Heart right ventricle (tissue), 16 donors: ENCODE results near the gene LRP1B. TPM values are rescaled to one million over a fixed set of nuclear protein-coding genes. Genes with fewer than 3 reads are reported as not detected.

Experiments used
- ATAC-seq, 8 donors: fragments of 200-7000 bp; cut with Tn5 transposase; one replicate each; pipeline ENCODE4 v1.9.1; 2020; ENCODE audit warnings: mild to moderate bottlenecking in 8 of 8, moderate library complexity in 8 of 8, moderate number of reproducible peaks in 1 of 8
- DNase-seq, 2 donors: peaks; one replicate each; pipeline ENCODE4 v3.0.0-alpha.2; 2020
- H3K27ac ChIP-seq, 10 donors: fragments of 200-600 bp; sonication (generic) in 2 of 10; one replicate each; pipeline versions ENCODE4 v1.5.0 to v1.8.0; 2020 to 2022; ENCODE audit warnings: mild to moderate bottlenecking in 3 of 10
- H3K27me3 ChIP-seq, 7 donors: fragments of 200-600 bp; one replicate each; pipeline ENCODE4 v1.8.0; 2021 to 2022; ENCODE audit warnings: mild to moderate bottlenecking in 2 of 7
- H3K36me3 ChIP-seq, 9 donors: fragments of 200-600 bp; sonication (generic) in 1 of 9; one replicate each; pipeline versions ENCODE4 v1.5.0 to v1.8.0; 2020 to 2022; ENCODE audit warnings: mild to moderate bottlenecking in 2 of 9
- H3K4me1 ChIP-seq, 9 donors: fragments of 200-600 bp; sonication (generic) in 1 of 9; one replicate each; pipeline versions ENCODE4 v1.5.0 to v1.8.0; 2020 to 2022; ENCODE audit warnings: mild to moderate bottlenecking in 4 of 9
- H3K4me3 ChIP-seq, 10 donors: fragments of 200-600 bp; sonication (generic) in 2 of 10; one replicate each; pipeline versions ENCODE4 v1.5.0 to v1.8.0; 2020 to 2022; ENCODE audit warnings: mild to moderate bottlenecking in 7 of 10, moderate library complexity in 2 of 10
- H3K9me3 ChIP-seq, 11 donors: fragments of 200-600 bp in 10 of 11; sonication (generic) in 2 of 11; one replicate each; pipeline versions ENCODE4 v1.5.0 to v1.8.0; 2013 to 2022; ENCODE audit warnings: mild to moderate bottlenecking in 2 of 11, control low read depth in 1 of 11, moderate library complexity in 1 of 11
- WGBS, 2 donors: extraction: QIAGEN DNeasy Blood & Tissue Kit; methylation state at CpG; one replicate each; pipeline ENCODE4 v1.1.7; 2013; ENCODE audit warnings: inconsistent platforms in 1 of 2; 5-methylcytosine and 5-hydroxymethylcytosine counted together
- intact Hi-C, 10 donors: fragments of 100-400 bp; cut with DNase I; formaldehyde crosslinking; loops; one replicate each; pipeline versions ENCODE4 v1.11.1 to v1.14.2; 2022
- polyA plus RNA-seq, 2 donors: library from polyadenylated mRNA; stranded (reverse); fragments of 200-250 nt; gene quantifications; one replicate each; pipeline ENCODE4 v1.2.3, GENCODE V29; 2013
- total RNA-seq, 10 donors: library from RNA; stranded (reverse); fragmentation: NEBNext Ultra II Directional in 3 of 10; extraction: Animal tissue kit (Norgen Biotek cat#: 25700) in 3 of 10; gene quantifications; one replicate each; pipeline versions ENCODE4 v1.2.1 to v1.2.4, GENCODE V29; 2021 to 2023
- TF ChIP-seq, protein P1 (sequence below), 9 donors: fragments of 200-600 bp; sonication (generic) in 2 of 9; IDR thresholded peaks; one replicate each; pipeline versions ENCODE4 v1.5.0 to v1.8.0; 2021 to 2022; ENCODE audit warnings: antibody characterized with exemption in 9 of 9, mild to moderate bottlenecking in 5 of 9, moderate library complexity in 1 of 9
- donor health status: Arrhythmogenic right ventricular cardiomyopathy.
- donor health status: ischemic (EF 13 %, LVEDD 7.1; RV severe dilation, severe dysfunction).
- donor health status: healthy with polysubstance abuse.
- donor health status: DM: no; HTN: yes; CAD: no.
- donor health status: DM: no; HTN: no; CAD: no.
- donor health status: ischemic (EF 25% LVEDD 6.9; RV normal size, moderate dysfunction).
- donor health status: ischemic (EF 25% LVEDD 5.7; RV mildly dilated, moderate dysfunction).
- donor health status: healthy.
- donor health status: DM: yes; HTN: yes; CAD: no.
- donor health status: Ischemic cardiomyopathy.
- donor health status: ischemic (EF 35%, LVEDD 5.7; RV mildly dilated, moderate dysfunction).
- donor health status: nonischemic (EF 11% LVEDD 7.7; RV severe dilation, severe dysfunction).
- donor health status: DM: yes; HTN: yes; CAD: no.
- donor health status: PGD.
- donor health status: ischemic (EF 29% LVEDD 5.4; RV normal size, mild dysfunction).
- donor health status: nonischemic (EF 23%, LVEDD 6.1; RV moderate dilation, normal function).

The LRP1B gene
- total and polyA plus RNA-seq, 12 donors = 0.02 to 0.27 (median 0.14) TPM; not detected in 1

DNA sequence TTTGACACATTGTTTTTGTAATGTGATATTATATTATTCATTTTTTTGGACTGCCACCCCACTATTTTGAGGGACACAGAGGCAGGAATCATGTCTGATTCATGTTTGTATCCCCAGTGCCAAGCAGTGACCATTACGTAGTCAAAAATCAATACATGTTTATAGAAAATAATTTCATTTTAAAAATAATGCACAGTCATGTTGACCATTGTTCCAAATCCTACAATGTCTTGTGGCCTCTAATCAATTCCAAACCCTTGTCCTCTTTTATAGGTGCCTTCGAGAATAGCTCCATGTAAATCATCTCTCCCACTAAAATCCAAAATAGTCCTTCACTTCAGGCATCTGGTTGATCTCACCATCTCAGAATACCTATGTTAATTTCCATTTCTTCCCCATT, 454.7 kb downstream of the LRP1B start:
- no peak overlapping the region for H3K4me3 ChIP-seq
- H3K27ac ChIP-seq = no peak overlapping the region
- H3K27me3 ChIP-seq = no peaks in the 10 kb centered on the region
- intact Hi-C loops = no loop called here
- H3K36me3 ChIP-seq = no peaks in the 10 kb centered on the region
- 75 to 79% methylated on average over 2 of the region's 2 CpGs for WGBS, 2 donors
- TF ChIP-seq, protein P1, sequence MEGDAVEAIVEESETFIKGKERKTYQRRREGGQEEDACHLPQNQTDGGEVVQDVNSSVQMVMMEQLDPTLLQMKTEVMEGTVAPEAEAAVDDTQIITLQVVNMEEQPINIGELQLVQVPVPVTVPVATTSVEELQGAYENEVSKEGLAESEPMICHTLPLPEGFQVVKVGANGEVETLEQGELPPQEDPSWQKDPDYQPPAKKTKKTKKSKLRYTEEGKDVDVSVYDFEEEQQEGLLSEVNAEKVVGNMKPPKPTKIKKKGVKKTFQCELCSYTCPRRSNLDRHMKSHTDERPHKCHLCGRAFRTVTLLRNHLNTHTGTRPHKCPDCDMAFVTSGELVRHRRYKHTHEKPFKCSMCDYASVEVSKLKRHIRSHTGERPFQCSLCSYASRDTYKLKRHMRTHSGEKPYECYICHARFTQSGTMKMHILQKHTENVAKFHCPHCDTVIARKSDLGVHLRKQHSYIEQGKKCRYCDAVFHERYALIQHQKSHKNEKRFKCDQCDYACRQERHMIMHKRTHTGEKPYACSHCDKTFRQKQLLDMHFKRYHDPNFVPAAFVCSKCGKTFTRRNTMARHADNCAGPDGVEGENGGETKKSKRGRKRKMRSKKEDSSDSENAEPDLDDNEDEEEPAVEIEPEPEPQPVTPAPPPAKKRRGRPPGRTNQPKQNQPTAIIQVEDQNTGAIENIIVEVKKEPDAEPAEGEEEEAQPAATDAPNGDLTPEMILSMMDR (IDR thresholded peaks at IDR 0.05) = no peak
- DNase-seq = no peak
- ATAC-seq = no peak
- H3K9me3 ChIP-seq = no peaks in the 10 kb centered on the region
- H3K4me1 ChIP-seq = no peaks in the 10 kb centered on the region

DNA sequence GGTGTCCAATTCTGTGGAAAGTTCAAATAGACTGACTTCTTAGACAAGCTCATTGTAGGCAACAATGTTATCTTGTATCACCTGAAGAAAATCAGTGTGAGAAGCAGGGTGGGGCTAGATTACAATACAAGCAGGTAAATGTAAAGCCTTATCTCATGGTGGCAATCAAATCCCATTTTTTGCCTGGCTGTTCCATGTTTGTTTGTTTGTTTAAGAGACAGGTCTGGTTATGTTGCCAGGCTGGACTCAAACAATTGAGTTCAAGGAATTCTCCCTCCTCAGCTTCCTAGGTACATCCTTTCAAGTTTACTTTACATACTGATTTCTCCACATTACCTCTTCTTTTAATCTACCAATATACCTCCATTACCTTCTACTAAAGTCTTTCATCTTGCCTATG, 464.6 kb downstream of the LRP1B start:
- DNase-seq (no peak), ATAC-seq (no peak)
- Histone ChIP-seq H3K9me3 (peaks cover 0 to 29% (median 3%) of the 10 kb centered on the region in 11 donors), H3K27ac (no peak overlapping the region), H3K4me1 (no peaks in the 10 kb centered on the region), H3K36me3 (no peaks in the 10 kb centered on the region), H3K27me3 (no peaks in the 10 kb centered on the region), H3K4me3 (no peak overlapping the region)
- TF ChIP-seq, protein P1 (IDR thresholded peaks at IDR 0.05) = no peak
- intact Hi-C loops = no loop called here

DNA sequence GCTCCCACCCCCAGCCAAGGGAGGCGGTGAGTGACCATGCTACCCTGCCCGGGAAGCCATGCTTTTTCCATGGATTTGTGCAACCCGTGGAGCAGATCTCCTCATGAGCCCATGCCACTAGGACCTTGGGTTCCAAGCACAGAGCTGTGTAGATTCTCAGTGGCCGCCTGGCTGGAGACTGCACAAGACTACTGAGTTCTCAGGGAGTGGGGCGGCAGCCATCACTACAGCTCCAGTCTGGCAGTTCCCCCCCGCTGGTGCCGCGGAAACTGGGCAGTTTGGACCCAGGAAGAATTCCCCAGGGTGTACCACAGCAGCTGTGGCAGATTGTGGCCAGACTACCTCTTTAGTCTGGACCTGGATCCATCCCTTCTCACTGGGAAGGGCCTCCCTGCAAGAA, 470.6 kb downstream of the LRP1B start:
- no peak for ATAC-seq
- intact Hi-C loops = no loop called here
- TF ChIP-seq, protein P1 (IDR thresholded peaks at IDR 0.05) = no peak
- H3K9me3 ChIP-seq = peaks cover 0 to 25% (median 3%) of the 10 kb centered on the region in 11 donors
- no peak for DNase-seq
- no peaks in the 10 kb centered on the region for H3K36me3 ChIP-seq
- 82 to 92% methylated on average over 8 of the region's 8 CpGs for WGBS, 2 donors
- H3K4me3 ChIP-seq = no peak overlapping the region
- H3K27ac ChIP-seq = no peak overlapping the region
- no peaks in the 10 kb centered on the region for H3K27me3 ChIP-seq
- no peaks in the 10 kb centered on the region for H3K4me1 ChIP-seq

DNA sequence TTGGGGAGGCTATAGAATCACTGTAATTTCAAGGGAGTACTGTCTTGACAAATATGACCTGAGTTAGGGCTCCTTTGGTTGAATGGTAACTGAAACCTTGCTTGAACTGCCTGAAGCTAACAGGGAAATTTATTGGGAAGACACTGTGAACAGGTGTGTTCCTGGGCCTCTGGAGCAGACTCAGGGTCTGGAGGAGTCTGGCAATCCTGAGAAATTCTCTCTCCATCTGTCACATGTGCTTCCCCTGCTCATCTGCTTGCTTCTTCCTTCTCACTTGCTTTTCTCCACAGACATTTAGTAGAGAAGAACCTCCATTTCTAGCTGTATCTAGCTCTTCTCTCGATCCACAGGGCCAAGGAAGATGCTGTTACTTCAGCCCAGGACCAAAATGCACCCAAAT, 476.5 kb downstream of the LRP1B start:
- Histone ChIP-seq H3K4me1 (no peaks in the 10 kb centered on the region), H3K36me3 (no peaks in the 10 kb centered on the region), H3K9me3 (peaks cover 0 to 5% (median 0%) of the 10 kb centered on the region in 11 donors), H3K27me3 (no peaks in the 10 kb centered on the region), H3K27ac (no peak overlapping the region), H3K4me3 (no peak overlapping the region)
- TF ChIP-seq, protein P1 (IDR thresholded peaks at IDR 0.05) = no peak
- ATAC-seq (no peak), DNase-seq (no peak)
- 63 to 64% methylated on average over 1 of the region's 1 CpG for WGBS, 2 donors
- intact Hi-C loops = no loop called here

DNA sequence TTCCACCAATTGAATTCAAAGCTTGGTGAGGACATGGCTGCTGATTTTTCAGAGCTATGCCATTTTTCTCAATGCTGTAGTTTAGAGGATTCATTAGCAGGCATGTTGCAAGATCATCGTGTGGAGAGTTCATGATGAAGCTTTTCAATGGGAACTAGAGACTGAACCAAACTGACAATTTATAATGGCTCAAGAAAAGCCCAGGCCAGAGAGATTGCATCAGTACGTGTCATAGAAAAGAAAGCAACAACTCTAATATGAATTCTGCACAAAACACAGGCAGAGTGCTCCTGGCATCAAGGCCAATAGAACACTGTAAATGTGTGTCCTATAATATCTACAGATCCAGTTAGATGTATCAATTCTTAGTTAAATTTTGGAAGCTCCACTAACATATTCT, 477.6 kb downstream of the LRP1B start:
- Histone ChIP-seq H3K27ac (no peak overlapping the region), H3K4me3 (no peak overlapping the region), H3K27me3 (no peaks in the 10 kb centered on the region), H3K36me3 (no peaks in the 10 kb centered on the region), H3K4me1 (no peaks in the 10 kb centered on the region), H3K9me3 (no peaks in the 10 kb centered on the region)
- DNase-seq (no peak), ATAC-seq (no peak)
- TF ChIP-seq, protein P1 (IDR thresholded peaks at IDR 0.05) = no peak
- WGBS, 2 donors = 79 to 86% methylated on average over 2 of the region's 2 CpGs
- intact Hi-C loops = no loop called here
